ENCODE measurements around the gene SYT14.
"Not testable (repeated sequence)": the region's sequence is repeated elsewhere in the genome, so short reads cannot be mapped to it uniquely, and the experiment has no call there.

The SYT14 gene

GRCh38 chr1:210104103-210104502, 166.1 kb downstream of the SYT14 start:
- H2BK12ac ChIP-seq (ENCODE audit: low read length): no peak overlapping the region
- no peak overlapping the region for H4K91ac ChIP-seq (ENCODE audit: low read depth, low read length)
- H2AFZ ChIP-seq (ENCODE audit: insufficient read depth, low read length, poor library complexity): no peak overlapping the region
- no peaks in the 10 kb centered on the region for H3K27me3 ChIP-seq (ENCODE audit: insufficient read depth, low read length)
- no peaks in the 10 kb centered on the region for H3K4me1 ChIP-seq (ENCODE audit: control insufficient read depth in 1 of 2, insufficient read depth in 2 of 2, low read length in 2 of 2)
- H3K9ac ChIP-seq (ENCODE audit: low read length): no peak overlapping the region
- no peak overlapping the region for H2BK120ac ChIP-seq (ENCODE audit: insufficient read depth, low read length, poor library complexity)
- H2BK5ac ChIP-seq (ENCODE audit: low read depth, low read length, poor library complexity): no peak overlapping the region
- H3K9me3 ChIP-seq (ENCODE audit: insufficient read depth, low read depth, low read length): no peaks in the 10 kb centered on the region
- H3K4me2 ChIP-seq (ENCODE audit: low read length): no peak overlapping the region
- DNase-seq: no peak
- no peak overlapping the region for H3K23ac ChIP-seq (ENCODE audit: low read length)
- H3K18ac ChIP-seq (ENCODE audit: low read length): no peak overlapping the region
- no peak overlapping the region for H3K27ac ChIP-seq (ENCODE audit: low read depth, low read length)
- H3K4ac ChIP-seq (ENCODE audit: low read depth, low read length): no peak overlapping the region
- H2AK5ac ChIP-seq (ENCODE audit: low read length): no peak overlapping the region
- no peak overlapping the region for H4K8ac ChIP-seq (ENCODE audit: low read depth, low read length)
- no peak overlapping the region for H3K14ac ChIP-seq (ENCODE audit: low read length)
- H3K36me3 ChIP-seq (ENCODE audit: control insufficient read depth in 1 of 2, insufficient read depth in 2 of 2, low read length in 2 of 2): no peaks in the 10 kb centered on the region
- no CpG with 5 or more reads among the region's 2 CpGs for WGBS (ENCODE audit: extremely low coverage, insufficient coverage, insufficient read length)
- no peaks in the 10 kb centered on the region for H3K79me1 ChIP-seq (ENCODE audit: low read length)
- no peaks in the 10 kb centered on the region for H3K79me2 ChIP-seq (ENCODE audit: control insufficient read depth, insufficient read depth, low read length, poor library complexity)
- no peak overlapping the region for H3K4me3 ChIP-seq (ENCODE audit: low read depth, low read length)
- H4K12ac ChIP-seq (ENCODE audit: low read depth, low read length): no peak overlapping the region

GRCh38 chr1:210112906-210113305, 174.9 kb downstream of the SYT14 start:
- WGBS (ENCODE audit: extremely low coverage, insufficient coverage, insufficient read length): no CpG with 5 or more reads among the region's 9 CpGs
- not testable (repeated sequence) for H3K14ac ChIP-seq (ENCODE audit: low read length); H3K36me3 ChIP-seq (ENCODE audit: control insufficient read depth in 1 of 2, insufficient read depth in 2 of 2, low read length in 2 of 2); H3K27ac ChIP-seq (ENCODE audit: low read depth, low read length); H3K9ac ChIP-seq (ENCODE audit: low read length); H2BK5ac ChIP-seq (ENCODE audit: low read depth, low read length, poor library complexity); H4K8ac ChIP-seq (ENCODE audit: low read depth, low read length); H2AFZ ChIP-seq (ENCODE audit: insufficient read depth, low read length, poor library complexity); H3K4me2 ChIP-seq (ENCODE audit: low read length); H3K9me3 ChIP-seq (ENCODE audit: insufficient read depth, low read depth, low read length); H3K4ac ChIP-seq (ENCODE audit: low read depth, low read length); H3K79me1 ChIP-seq (ENCODE audit: low read length); H4K91ac ChIP-seq (ENCODE audit: low read depth, low read length); H2AK5ac ChIP-seq (ENCODE audit: low read length); H3K4me1 ChIP-seq (ENCODE audit: control insufficient read depth in 1 of 2, insufficient read depth in 2 of 2, low read length in 2 of 2); H2BK12ac ChIP-seq (ENCODE audit: low read length); H3K23ac ChIP-seq (ENCODE audit: low read length); H3K4me3 ChIP-seq (ENCODE audit: low read depth, low read length); H3K18ac ChIP-seq (ENCODE audit: low read length); H4K12ac ChIP-seq (ENCODE audit: low read depth, low read length); H2BK120ac ChIP-seq (ENCODE audit: insufficient read depth, low read length, poor library complexity); H3K79me2 ChIP-seq (ENCODE audit: control insufficient read depth, insufficient read depth, low read length, poor library complexity); H3K27me3 ChIP-seq (ENCODE audit: insufficient read depth, low read length); DNase-seq

GRCh38 chr1:210117198-210117597, 179.2 kb downstream of the SYT14 start:
- Histone ChIP-seq H3K9ac (ENCODE audit: low read length) (no peak overlapping the region), H2BK12ac (ENCODE audit: low read length) (no peak overlapping the region), H3K79me2 (ENCODE audit: control insufficient read depth, insufficient read depth, low read length, poor library complexity) (no peaks in the 10 kb centered on the region), H3K27ac (ENCODE audit: low read depth, low read length) (no peak overlapping the region), H3K27me3 (ENCODE audit: insufficient read depth, low read length) (no peaks in the 10 kb centered on the region), H2BK5ac (ENCODE audit: low read depth, low read length, poor library complexity) (no peak overlapping the region), H3K4me1 (ENCODE audit: control insufficient read depth in 1 of 2, insufficient read depth in 2 of 2, low read length in 2 of 2) (no peaks in the 10 kb centered on the region), H2AK5ac (ENCODE audit: low read length) (no peak overlapping the region), H4K8ac (ENCODE audit: low read depth, low read length) (no peak overlapping the region), H4K12ac (ENCODE audit: low read depth, low read length) (no peak overlapping the region), H2BK120ac (ENCODE audit: insufficient read depth, low read length, poor library complexity) (no peak overlapping the region), H3K79me1 (ENCODE audit: low read length) (no peaks in the 10 kb centered on the region), H2AFZ (ENCODE audit: insufficient read depth, low read length, poor library complexity) (no peak overlapping the region), H3K36me3 (ENCODE audit: control insufficient read depth in 1 of 2, insufficient read depth in 2 of 2, low read length in 2 of 2) (no peaks in the 10 kb centered on the region), H3K14ac (ENCODE audit: low read length) (no peak overlapping the region), H3K23ac (ENCODE audit: low read length) (no peak overlapping the region), H4K91ac (ENCODE audit: low read depth, low read length) (no peak overlapping the region), H3K4me2 (ENCODE audit: low read length) (no peak overlapping the region), H3K4me3 (ENCODE audit: low read depth, low read length) (no peak overlapping the region), H3K9me3 (ENCODE audit: insufficient read depth, low read depth, low read length) (peaks cover 2% of the 10 kb centered on the region), H3K4ac (ENCODE audit: low read depth, low read length) (no peak overlapping the region), H3K18ac (ENCODE audit: low read length) (no peak overlapping the region)
- DNase-seq: no peak

- Histone ChIP-seq H2AK5ac (ENCODE audit: low read length) (no peak overlapping the region), H3K4ac (ENCODE audit: low read depth, low read length) (no peak overlapping the region), H3K4me3 (ENCODE audit: low read depth, low read length) (no peak overlapping the region), H2BK5ac (ENCODE audit: low read depth, low read length, poor library complexity) (no peak overlapping the region), H4K8ac (ENCODE audit: low read depth, low read length) (no peak overlapping the region), H3K27ac (ENCODE audit: low read depth, low read length) (no peak overlapping the region), H2BK12ac (ENCODE audit: low read length) (no peak overlapping the region), H3K79me2 (ENCODE audit: control insufficient read depth, insufficient read depth, low read length, poor library complexity) (no peaks in the 10 kb centered on the region), H2BK120ac (ENCODE audit: insufficient read depth, low read length, poor library complexity) (no peak overlapping the region), H2AFZ (ENCODE audit: insufficient read depth, low read length, poor library complexity) (no peak overlapping the region), H3K79me1 (ENCODE audit: low read length) (no peaks in the 10 kb centered on the region), H3K4me1 (ENCODE audit: control insufficient read depth in 1 of 2, insufficient read depth in 2 of 2, low read length in 2 of 2) (no peaks in the 10 kb centered on the region), H4K91ac (ENCODE audit: low read depth, low read length) (no peak overlapping the region), H3K36me3 (ENCODE audit: control insufficient read depth in 1 of 2, insufficient read depth in 2 of 2, low read length in 2 of 2) (no peaks in the 10 kb centered on the region), H3K9ac (ENCODE audit: low read length) (no peak overlapping the region), H4K12ac (ENCODE audit: low read depth, low read length) (no peak overlapping the region), H3K4me2 (ENCODE audit: low read length) (no peak overlapping the region), H3K27me3 (ENCODE audit: insufficient read depth, low read length) (no peaks in the 10 kb centered on the region), H3K23ac (ENCODE audit: low read length) (no peak overlapping the region), H3K18ac (ENCODE audit: low read length) (no peak overlapping the region), H3K14ac (ENCODE audit: low read length) (no peak overlapping the region), H3K9me3 (ENCODE audit: insufficient read depth, low read depth, low read length) (peaks cover 2% of the 10 kb centered on the region)
- DNase-seq: no peak
These were observed 179.7 kb downstream of the SYT14 start for GRCh38 chr1:210117681-210118170.
